ENCODE results near the gene RNF130.

DNA sequence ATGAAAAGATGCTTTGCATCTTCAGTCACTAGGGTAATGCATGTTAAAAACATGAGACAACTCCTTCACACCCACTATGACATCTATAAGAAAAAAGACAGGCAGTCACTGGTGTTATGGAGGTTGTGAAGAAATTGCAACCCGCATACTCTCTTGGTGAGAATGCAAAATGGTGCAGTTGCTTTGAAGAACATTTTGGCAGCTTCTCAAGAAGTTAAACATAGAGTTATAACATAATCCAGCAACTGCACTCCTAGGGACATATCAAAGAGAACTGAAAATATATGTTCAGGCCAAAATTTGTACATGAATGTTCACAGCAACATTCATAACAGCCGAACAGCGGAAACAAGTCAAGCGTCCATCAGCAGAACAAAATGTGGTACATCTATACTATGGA is 117.6 kb downstream of the RNF130 start:
- TF ChIP-seq CTCF (IDR thresholded peaks at IDR 0.05), result no peak
- TF ChIP-seq POLR2A (IDR thresholded peaks at IDR 0.05), result no peak
